HEK293 (cell line): Measurements from ENCODE around the gene JAM2.

Source experiments
- CTCF ChIA-PET: fragments of 350-600 bp; formaldehyde crosslinking; extraction: SDS; loops from one replicate; lab custom pipeline; 2021; ENCODE audit warnings: antibody characterized with exemption; lab: Yijun Ruan, JAX
- POLR2A ChIA-PET: fragments of 300-600 bp; formaldehyde crosslinking; extraction: SDS; loops from one replicate; lab custom pipeline; 2020; ENCODE audit warnings: antibody characterized with exemption, inconsistent platforms; lab: Yijun Ruan, JAX
- H3K27ac ChIP-seq: fragments of 200-500 bp; sonication (Bioruptor generic); 2 replicates; pipeline ENCODE4 v1.5.1; 2014; ENCODE audit warnings: low read depth, low read length, control low read depth, inconsistent platforms; ENCODE audit errors: extremely low read depth
- H3K36me3 ChIP-seq, 2 experiments: fragments of 200-500 bp in 1 of 2; sonication (Bioruptor generic) in 1 of 2; 1 replicate in 1 of 2; 2 replicates in 1 of 2; pipeline ENCODE4 v1.5.1; 2014 to 2017; ENCODE audit warnings: inconsistent platforms in 2 of 2, low read length in 2 of 2; ENCODE audit not compliant: control insufficient read depth in 2 of 2, insufficient read depth in 1 of 2
- H3K4me1 ChIP-seq: fragments of 200-500 bp; sonication (Bioruptor generic); 2 replicates; pipeline ENCODE4 v1.5.1; 2014; ENCODE audit warnings: mild to moderate bottlenecking, low read length, inconsistent platforms; ENCODE audit not compliant: control insufficient read depth, insufficient read depth
- H3K4me3 ChIP-seq: 2 replicates; pipeline ENCODE4 v1.5.1; 2011; ENCODE audit warnings: low read depth, mild to moderate bottlenecking, control low read depth, low read length, moderate library complexity
- H3K9me3 ChIP-seq: fragments of 200-500 bp; sonication (Bioruptor generic); 2 replicates; pipeline ENCODE4 v1.5.1; 2014; ENCODE audit warnings: low read depth, low read length, inconsistent platforms; ENCODE audit not compliant: control insufficient read depth, insufficient read depth
- BCL11A ChIP-seq: fragments of 450-650 bp; formaldehyde crosslinking; IDR thresholded peaks from 2 replicates; pipeline ENCODE4 v1.5.1; 2016; ENCODE audit warnings: low read depth, missing biosample characterization, missing genetic modification characterization
- GLI2 ChIP-seq: fragments of 450-650 bp; formaldehyde crosslinking; IDR thresholded peaks from 2 replicates; pipeline ENCODE4; 2017; ENCODE audit warnings: missing biosample characterization, missing genetic modification characterization, low read depth, borderline replicate concordance
- PRDM4 ChIP-seq: fragments of 450-650 bp; formaldehyde crosslinking; IDR thresholded peaks from 2 replicates; pipeline ENCODE4 v1.5.1; 2017; ENCODE audit warnings: missing biosample characterization, missing genetic modification characterization
- ZBTB44 ChIP-seq: fragments of 450-650 bp; IDR thresholded peaks from 2 replicates; pipeline ENCODE4 v1.5.1; 2018; ENCODE audit warnings: missing biosample characterization, mild to moderate bottlenecking, missing genetic modification characterization
- ZFP3 ChIP-seq: fragments of 450-650 bp; formaldehyde crosslinking; IDR thresholded peaks from 2 replicates; pipeline ENCODE4 v1.5.1; 2016; ENCODE audit warnings: low read depth, missing biosample characterization, missing genetic modification characterization
- ZNF157 ChIP-seq: fragments of 450-650 bp; formaldehyde crosslinking; IDR thresholded peaks from 2 replicates; pipeline ENCODE4 v1.5.1; 2016; ENCODE audit warnings: missing biosample characterization, missing genetic modification characterization
- ZNF2 ChIP-seq: fragments of 450-650 bp; formaldehyde crosslinking; IDR thresholded peaks from 2 replicates; pipeline ENCODE4 v1.5.1; 2016; ENCODE audit warnings: missing biosample characterization, missing genetic modification characterization
- ZNF223 ChIP-seq: fragments of 450-650 bp; formaldehyde crosslinking; IDR thresholded peaks from 2 replicates; pipeline ENCODE4 v1.5.1; 2016; ENCODE audit warnings: missing biosample characterization, missing genetic modification characterization
- ZNF23 ChIP-seq: fragments of 450-650 bp; formaldehyde crosslinking; IDR thresholded peaks from 2 replicates; pipeline ENCODE4 v1.5.1; 2016; ENCODE audit warnings: missing biosample characterization, missing genetic modification characterization, borderline replicate concordance
- ZNF239 ChIP-seq: fragments of 450-650 bp; formaldehyde crosslinking; IDR thresholded peaks from 2 replicates; pipeline ENCODE4 v1.5.1; 2016; ENCODE audit warnings: missing biosample characterization, missing genetic modification characterization
- ZNF24 ChIP-seq: fragments of 450-650 bp; formaldehyde crosslinking; IDR thresholded peaks from 2 replicates; pipeline ENCODE4 v1.5.1; 2016; ENCODE audit warnings: missing biosample characterization, missing genetic modification characterization
- ZNF248 ChIP-seq: fragments of 450-650 bp; formaldehyde crosslinking; IDR thresholded peaks from 2 replicates; pipeline ENCODE4 v1.5.1; 2017; ENCODE audit warnings: missing biosample characterization, missing genetic modification characterization
- ZNF26 ChIP-seq: fragments of 450-650 bp; formaldehyde crosslinking; IDR thresholded peaks from 2 replicates; pipeline ENCODE4 v1.5.1; 2016; ENCODE audit warnings: missing biosample characterization, missing genetic modification characterization
- ZNF501 ChIP-seq: fragments of 450-650 bp; formaldehyde crosslinking; IDR thresholded peaks from 2 replicates; pipeline ENCODE4 v1.5.1; 2016; ENCODE audit warnings: missing biosample characterization, missing genetic modification characterization
- ZNF621 ChIP-seq: fragments of 450-650 bp; formaldehyde crosslinking; IDR thresholded peaks from 2 replicates; pipeline ENCODE4 v1.5.1; 2017; ENCODE audit warnings: missing biosample characterization, missing genetic modification characterization
- ZNF654 ChIP-seq: fragments of 450-650 bp; formaldehyde crosslinking; IDR thresholded peaks from 2 replicates; pipeline ENCODE4 v1.5.1; 2016; ENCODE audit warnings: low read depth, missing biosample characterization, missing genetic modification characterization
- ZNF660 ChIP-seq: fragments of 450-650 bp; IDR thresholded peaks from 2 replicates; pipeline ENCODE4 v1.5.1; 2018; ENCODE audit warnings: missing biosample characterization, mild to moderate bottlenecking, missing genetic modification characterization
- ZNF76 ChIP-seq: fragments of 450-650 bp; formaldehyde crosslinking; IDR thresholded peaks from 2 replicates; pipeline ENCODE4; 2016; ENCODE audit warnings: low read depth, missing biosample characterization, missing genetic modification characterization, borderline replicate concordance
- ZNF837 ChIP-seq: fragments of 450-650 bp; formaldehyde crosslinking; IDR thresholded peaks from 2 replicates; pipeline ENCODE4 v1.5.1; 2016; ENCODE audit warnings: missing biosample characterization, missing genetic modification characterization

JAM2 gene

GRCh38 chr21:25632296-25632695, 6.8 kb upstream of the JAM2 start:
- no peaks in the 10 kb centered on the region for H3K9me3 ChIP-seq
- no peaks in the 10 kb centered on the region for H3K4me1 ChIP-seq
- ChIA-PET POLR2A (no interaction called here), CTCF (no interaction called here)
- H3K27ac ChIP-seq, result no peak overlapping the region
- no peak overlapping the region for H3K4me3 ChIP-seq
- no peak for TF ChIP-seq ZNF157 (tag by site-specific recombination)
- no peak for TF ChIP-seq ZFP3 (tag by site-specific recombination)
- TF ChIP-seq ZNF223 (tag by site-specific recombination), result no peak
- no peak for TF ChIP-seq ZNF24 (tag by site-specific recombination)
- no peak for TF ChIP-seq ZNF2 (tag by site-specific recombination)
- TF ChIP-seq ZBTB44, result no peak
- H3K36me3 ChIP-seq, result no peaks in the 10 kb centered on the region

- ChIA-PET POLR2A (no interaction called here), CTCF (interaction anchor here (1.7 kb wide), 1 partner anchor 27 kb away, joined by 7 read pairs; no protein-coding TSS in a partner anchor)
- TF ChIP-seq ZNF239 (tag by site-specific recombination), result no peak
- TF ChIP-seq ZNF76 (tag by site-specific recombination), result no peak
- no peak for TF ChIP-seq ZNF23 (tag by site-specific recombination)
- no peak for TF ChIP-seq ZNF501 (tag by site-specific recombination)
- TF ChIP-seq ZNF621 (tag by site-specific recombination), result no peak
- TF ChIP-seq ZNF248 (tag by site-specific recombination), result no peak
- TF ChIP-seq ZNF837 (tag by site-specific recombination), result no peak
- no peak for TF ChIP-seq ZNF26 (tag by site-specific recombination)
- no peak for TF ChIP-seq BCL11A
- TF ChIP-seq ZNF660 (tag by site-specific recombination), result no peak
- no peak for TF ChIP-seq GLI2 (tag by site-specific recombination)
- no peak for TF ChIP-seq PRDM4 (tag by site-specific recombination)
- no peak for TF ChIP-seq ZNF654 (tag by site-specific recombination)
- Histone ChIP-seq H3K9me3 (no peaks in the 10 kb centered on the region), H3K36me3 (no peaks in the 10 kb centered on the region), H3K27ac (no peak overlapping the region), H3K4me1 (no peaks in the 10 kb centered on the region), H3K4me3 (no peak overlapping the region)
Measured at GRCh38 chr21:25635310-25635709, 3.7 kb upstream of the JAM2 start.
